HFFc6 (cell line): Measurements from ENCODE around the gene MYLK. TPM values are rescaled to one million over a fixed set of nuclear protein-coding genes. Genes with fewer than 3 reads are reported as not detected.

Experiments
- DNase-seq: peaks from one replicate; pipeline ENCODE4 v3.0.0-alpha.2; 2018
- H3K27ac Mint-ChIP-seq: 2 replicates; pipeline ENCODE4 v1.8.0; 2020; ENCODE audit warnings: mild to moderate bottlenecking, mixed read lengths
- H3K27me3 Mint-ChIP-seq: 2 replicates; pipeline ENCODE4 v1.8.0; 2021; ENCODE audit warnings: mild to moderate bottlenecking, moderate library complexity, mixed read lengths; ENCODE audit not compliant: insufficient read depth
- H3K36me3 Mint-ChIP-seq: 2 replicates; pipeline ENCODE4 v1.8.0; 2021; ENCODE audit warnings: low read depth, mixed read lengths
- H3K4me1 Mint-ChIP-seq: 2 replicates; pipeline ENCODE4 v1.8.0; 2020; ENCODE audit warnings: low read depth, mixed read lengths
- H3K4me3 Mint-ChIP-seq: 2 replicates; pipeline ENCODE4 v1.8.0; 2020; ENCODE audit warnings: mild to moderate bottlenecking, moderate library complexity, mixed read lengths
- H3K9me3 Mint-ChIP-seq: 2 replicates; pipeline ENCODE4 v1.8.0; 2020; ENCODE audit warnings: mild to moderate bottlenecking, mixed read lengths
- CTCF ChIP-seq: fragments of 200-600 bp; sonication (generic); IDR thresholded peaks from 2 replicates; pipeline ENCODE4 v1.5.0; 2021; ENCODE audit warnings: antibody characterized with exemption, mild to moderate bottlenecking
- total RNA-seq, 6 experiments: library from RNA; stranded (reverse); fragmentation: NEBNext Ultra II Directional; extraction: Animal tissue kit (Norgen Biotek cat#: 25700); gene quantifications; 2 replicates in 1 of 6; 3 replicates in 5 of 6; pipeline ENCODE4 v1.2.3, GENCODE V29; 2021

The MYLK gene
- total RNA-seq, 6 experiments from 2014 or later: 296 to 431 (median 335) TPM

GRCh38 chr3:123813876-123814275 lies 70.3 kb downstream of the MYLK start:
- Mint-ChIP-seq H3K27ac (peak overlapping the region; percentile 83), H3K36me3 (peaks cover 67% of the 10 kb centered on the region), H3K27me3 (peaks cover 5% of the 10 kb centered on the region), H3K4me3 (peak overlapping the region; percentile 45), H3K9me3 (no peaks in the 10 kb centered on the region), H3K4me1 (peaks cover 90% of the 10 kb centered on the region)
- TF ChIP-seq CTCF: no peak
- DNase-seq: peak; percentile 68

- H3K27me3 Mint-ChIP-seq: peaks cover 9% of the 10 kb centered on the region
- H3K4me3 Mint-ChIP-seq: no peak overlapping the region
- peak overlapping the region; percentile 75 for H3K27ac Mint-ChIP-seq
- H3K9me3 Mint-ChIP-seq: no peaks in the 10 kb centered on the region
- peaks cover 66% of the 10 kb centered on the region for H3K4me1 Mint-ChIP-seq
- H3K36me3 Mint-ChIP-seq: peaks cover 68% of the 10 kb centered on the region
- TF ChIP-seq CTCF: no peak
- peak; percentile 45 for DNase-seq
Observed at GRCh38 chr3:123809597-123809996, 74.5 kb downstream of the MYLK start.

GRCh38 chr3:123808812-123809211 lies 75.3 kb downstream of the MYLK start:
- peaks cover 66% of the 10 kb centered on the region for H3K36me3 Mint-ChIP-seq
- H3K4me1 Mint-ChIP-seq: peaks cover 58% of the 10 kb centered on the region
- H3K9me3 Mint-ChIP-seq: no peaks in the 10 kb centered on the region
- TF ChIP-seq CTCF: no peak
- H3K27me3 Mint-ChIP-seq: peaks cover 8% of the 10 kb centered on the region
- H3K27ac Mint-ChIP-seq: peak overlapping the region; percentile 75; the same call in 1 of the 2 replicates
- no peak overlapping the region for H3K4me3 Mint-ChIP-seq
- DNase-seq: no peak

GRCh38 chr3:123807820-123808219 lies 76.3 kb downstream of the MYLK start:
- Mint-ChIP-seq H3K27me3 (peaks cover 4% of the 10 kb centered on the region), H3K4me1 (peaks cover 49% of the 10 kb centered on the region), H3K27ac (peak overlapping the region; percentile 19; the same call in 1 of the 2 replicates), H3K4me3 (no peak overlapping the region), H3K36me3 (peaks cover 67% of the 10 kb centered on the region), H3K9me3 (no peaks in the 10 kb centered on the region)
- DNase-seq: no peak
- TF ChIP-seq CTCF: no peak

- peaks cover 54% of the 10 kb centered on the region for H3K4me1 Mint-ChIP-seq
- peaks cover 66% of the 10 kb centered on the region for H3K36me3 Mint-ChIP-seq
- no peak overlapping the region for H3K27ac Mint-ChIP-seq
- no peak overlapping the region for H3K4me3 Mint-ChIP-seq
- no peak for TF ChIP-seq CTCF
- no peaks in the 10 kb centered on the region for H3K9me3 Mint-ChIP-seq
- peaks cover 6% of the 10 kb centered on the region for H3K27me3 Mint-ChIP-seq
- DNase-seq: no peak
Observed at GRCh38 chr3:123805504-123805903, 78.6 kb downstream of the MYLK start.

- Mint-ChIP-seq H3K27ac (no peak overlapping the region), H3K9me3 (no peaks in the 10 kb centered on the region), H3K36me3 (peaks cover 68% of the 10 kb centered on the region), H3K4me1 (peaks cover 54% of the 10 kb centered on the region), H3K4me3 (no peak overlapping the region), H3K27me3 (peaks cover 6% of the 10 kb centered on the region)
- no peak for DNase-seq
- no peak for TF ChIP-seq CTCF
Observed at GRCh38 chr3:123805101-123805500, 79.0 kb downstream of the MYLK start.
